Activated naive CD8-positive, alpha-beta T cell treated with anti-CD3 and anti-CD28 coated beads, Interleukin-2, amount 50 U/mL, for 16 hours (primary cell): ENCODE measurements around the gene ZNHIT6.

Source experiments
- DNase-seq: peaks from one replicate; pipeline ENCODE4 v3.0.0-alpha.2; 2020; ENCODE audit warnings: low read depth, low spot score

ZNHIT6 gene

DNA sequence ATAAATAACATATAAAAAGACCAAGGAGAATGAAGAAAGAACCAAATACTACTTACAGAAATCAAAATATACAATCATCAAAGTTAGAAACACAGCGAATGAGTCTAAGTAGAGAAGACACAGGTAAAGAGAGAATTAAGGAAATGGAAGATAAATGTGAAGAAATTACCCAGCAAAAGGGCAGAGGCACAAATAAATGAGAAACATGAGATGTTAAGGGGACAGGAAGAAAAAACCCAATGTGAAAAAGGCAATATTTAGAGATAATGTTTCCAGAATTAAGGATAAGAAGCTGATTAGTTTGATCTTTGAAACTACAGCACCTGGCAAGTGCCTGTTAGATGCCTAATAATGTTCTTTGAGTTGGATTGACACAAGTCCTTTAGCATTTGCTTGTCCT is 86.8 kb downstream of the ZNHIT6 start:
- no peak for DNase-seq

DNA sequence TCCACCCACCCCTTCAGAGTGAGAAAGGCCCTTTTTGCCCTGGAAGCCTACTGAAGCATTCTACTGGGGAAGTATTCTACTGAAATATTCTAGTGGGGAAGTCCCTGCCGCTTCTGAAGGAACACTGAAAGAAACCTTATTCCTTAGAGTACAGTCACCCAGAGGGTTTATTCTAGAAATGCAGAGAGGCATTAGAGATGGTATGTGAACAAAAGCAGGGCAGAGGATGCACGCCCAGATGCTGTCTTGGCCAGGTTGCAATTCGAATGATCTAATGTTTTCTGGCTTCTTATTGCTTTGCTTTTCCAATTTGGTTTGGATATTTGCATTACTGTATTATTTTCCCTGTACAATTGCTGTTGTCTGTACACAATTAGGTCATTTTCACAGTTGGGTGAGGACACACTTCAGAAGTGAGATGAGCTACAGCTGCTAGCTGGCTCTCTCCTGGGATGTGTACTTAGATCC is 90.6 kb downstream of the ZNHIT6 start:
- no peak for DNase-seq

- no peak for DNase-seq
Observed at GRCh38 chr1:85616736-85617135, 91.5 kb downstream of the ZNHIT6 start.

DNA sequence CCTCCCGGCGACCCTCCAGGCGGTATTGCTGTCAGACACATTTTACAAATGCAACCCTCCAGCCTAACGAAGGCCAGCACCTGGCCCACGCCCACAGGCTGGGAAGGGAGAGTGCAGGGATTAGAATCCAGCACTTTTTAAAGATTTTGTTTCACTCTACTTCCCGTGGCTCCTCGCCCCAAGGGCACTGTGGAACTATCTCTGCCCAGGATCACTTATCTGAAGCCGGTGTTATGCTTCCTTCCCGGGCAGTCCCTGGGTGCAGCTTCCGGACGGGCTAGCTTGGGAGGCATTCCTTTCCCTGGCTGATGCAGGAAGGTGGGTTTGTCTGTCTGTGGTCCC is 91.9 kb downstream of the ZNHIT6 start:
- no peak for DNase-seq

- no peak for DNase-seq
Observed at GRCh38 chr1:85615586-85616363, 92.5 kb downstream of the ZNHIT6 start.

- no peak for DNase-seq
Observed at GRCh38 chr1:85612704-85613361, 95.4 kb downstream of the ZNHIT6 start.

DNA sequence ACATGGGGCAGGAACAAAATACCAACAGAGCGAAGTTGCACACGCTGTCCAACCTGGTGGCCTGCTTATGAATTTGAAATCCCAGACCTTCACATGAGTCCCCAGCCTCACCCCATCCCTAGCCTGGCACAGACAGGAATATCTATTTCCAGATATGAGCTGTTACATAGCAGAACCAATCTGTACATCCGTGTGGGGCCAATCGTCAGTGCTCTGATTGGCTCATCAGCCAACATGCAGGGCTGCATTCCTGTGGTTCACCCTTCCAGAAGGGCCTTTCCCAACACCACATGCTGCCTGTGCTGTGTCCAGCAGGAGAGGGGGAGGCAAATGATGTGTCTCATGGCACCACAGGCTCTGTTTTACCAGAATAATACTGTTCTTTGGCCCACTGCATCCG is 96.4 kb downstream of the ZNHIT6 start:
- no peak for DNase-seq

- no peak for DNase-seq
Observed at GRCh38 chr1:85611425-85611824, 96.8 kb downstream of the ZNHIT6 start.

- no peak for DNase-seq
Observed at GRCh38 chr1:85609976-85610375, 98.3 kb downstream of the ZNHIT6 start.

DNA sequence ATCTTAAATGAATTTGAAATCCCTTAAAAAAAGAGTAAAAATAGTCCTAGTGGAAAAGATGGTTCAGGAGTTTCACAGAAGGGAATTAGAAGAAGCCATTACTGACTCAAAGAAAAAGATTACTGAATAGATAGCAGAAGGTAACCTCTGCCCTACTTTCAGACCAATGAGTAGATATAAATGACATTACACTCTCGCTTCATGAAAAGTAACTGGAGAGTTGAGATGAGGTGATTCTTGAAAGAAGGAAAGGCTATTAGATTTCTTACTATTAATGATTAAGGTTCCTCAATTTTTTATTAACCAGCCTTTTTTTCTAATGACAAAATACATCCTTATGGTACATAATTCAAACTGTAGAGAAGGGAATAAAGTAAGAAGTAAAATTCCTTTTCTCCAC is 99.4 kb downstream of the ZNHIT6 start:
- no peak for DNase-seq

DNA sequence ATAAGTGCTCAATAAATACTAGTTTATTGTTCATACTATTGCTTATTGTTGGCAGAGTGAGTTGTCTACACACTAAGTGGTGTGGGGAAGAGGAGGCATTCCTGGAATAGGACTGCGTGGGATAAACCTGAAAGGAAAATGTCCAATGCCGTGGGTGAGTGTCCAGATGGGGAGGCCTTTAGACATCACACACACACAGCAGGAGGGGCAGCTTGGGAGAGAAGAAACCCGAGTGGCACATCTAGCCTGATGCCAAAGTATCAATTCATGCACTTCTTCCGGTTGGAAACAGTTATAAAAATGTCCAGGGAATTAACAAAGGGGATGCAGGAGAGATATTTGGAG is 100.3 kb downstream of the ZNHIT6 start:
- DNase-seq: no peak

- no peak for DNase-seq
Observed at GRCh38 chr1:85607126-85607920, 100.9 kb downstream of the ZNHIT6 start.

GRCh38 chr1:85606414-85606800 is 101.8 kb downstream of the ZNHIT6 start:
- no peak for DNase-seq

GRCh38 chr1:85605484-85606413 is 102.5 kb downstream of the ZNHIT6 start:
- DNase-seq: no peak

DNA sequence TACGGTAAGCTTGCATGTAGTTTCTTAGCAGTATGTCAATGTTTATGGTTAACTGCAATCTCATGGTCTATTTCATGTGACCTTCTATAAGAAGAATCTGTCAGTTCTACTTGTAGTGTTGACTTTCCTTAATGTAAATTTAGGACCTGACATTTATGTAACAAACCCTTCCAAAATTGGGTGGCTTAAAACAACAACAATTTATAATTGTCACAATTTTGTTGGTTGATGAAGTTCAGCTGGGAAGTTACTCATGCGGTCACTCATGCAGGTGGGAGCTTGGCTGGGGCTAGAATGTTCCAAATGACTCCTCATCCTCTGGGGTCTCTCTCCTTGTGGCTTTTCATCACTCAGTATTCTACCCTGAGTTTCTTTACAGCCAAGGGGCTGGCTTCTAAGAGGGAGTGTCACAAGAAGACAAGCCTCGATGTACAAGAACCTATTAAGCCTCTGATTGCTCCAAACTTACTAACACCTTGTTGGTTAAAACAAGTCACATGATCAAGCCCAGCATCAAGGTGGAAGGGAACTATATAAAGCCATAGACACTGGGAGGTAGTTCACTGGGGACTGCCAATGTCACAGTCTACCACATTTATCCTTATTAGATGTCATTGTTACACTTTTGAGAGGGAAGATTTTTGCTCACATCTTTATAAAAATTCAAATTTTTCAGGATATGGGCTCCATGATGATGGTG is 103.8 kb downstream of the ZNHIT6 start:
- DNase-seq: no peak

- DNase-seq: no peak
Observed at GRCh38 chr1:85603086-85603880, 105.0 kb downstream of the ZNHIT6 start.

DNA sequence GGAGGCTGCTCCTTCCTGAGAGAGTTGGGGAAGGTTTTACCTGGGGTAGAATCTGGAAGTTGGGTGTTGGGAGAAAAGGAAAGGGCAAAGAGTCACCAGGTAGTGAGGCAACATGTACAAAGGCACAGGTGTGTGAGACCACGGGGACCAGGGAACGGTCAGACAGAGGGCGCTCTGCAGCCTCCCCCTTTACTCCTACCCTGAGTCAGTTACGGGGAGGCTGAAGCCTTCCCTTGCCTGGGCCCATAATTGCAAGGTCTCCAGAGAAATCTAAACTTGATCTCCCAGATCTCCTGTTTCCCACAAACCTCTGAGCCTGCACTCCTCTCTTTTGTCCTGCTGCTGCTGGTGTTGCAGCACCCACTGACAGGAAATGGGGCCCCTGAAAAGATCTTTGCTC is 105.7 kb downstream of the ZNHIT6 start:
- DNase-seq: no peak

GRCh38 chr1:85601901-85602300 is 106.3 kb downstream of the ZNHIT6 start:
- DNase-seq: no peak

DNA sequence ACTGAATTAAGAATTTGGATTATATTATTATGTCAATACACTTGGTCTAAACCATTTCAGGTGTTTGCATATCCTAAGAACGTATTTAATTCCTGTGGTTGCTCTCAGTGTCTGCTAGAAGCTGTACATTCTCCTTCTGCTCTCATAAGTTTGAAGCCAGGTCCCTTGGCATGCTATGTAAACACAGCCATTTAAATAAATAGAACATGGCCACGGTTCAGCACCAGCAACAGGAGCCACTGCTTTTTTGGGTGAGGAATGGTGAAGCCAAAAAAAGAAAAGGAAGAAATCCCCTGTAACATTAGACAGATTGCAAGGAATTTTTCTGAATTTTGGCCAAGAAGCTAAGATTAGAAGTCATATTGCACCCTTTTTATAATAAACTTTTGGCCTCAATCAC is 108.6 kb downstream of the ZNHIT6 start:
- DNase-seq: no peak
